Uterus (tissue), 2 donors: ENCODE measurements around the gene RABGGTA.

Experiments used
- CTCF ChIP-seq, 4 experiments: fragments of 200-600 bp in 2 of 4; fragments of 450-650 bp in 2 of 4; sonication (generic) in 2 of 4; IDR thresholded peaks; one replicate each; pipeline ENCODE4 v1.5.1; 2016 to 2019; ENCODE audit warnings: antibody characterized with exemption in 4 of 4, mild to moderate bottlenecking in 2 of 4, moderate library complexity in 1 of 4
- POLR2A ChIP-seq, 2 donors: fragments of 450-650 bp; IDR thresholded peaks; one replicate each; pipeline ENCODE4 v1.6.1; 2016; ENCODE audit warnings: antibody characterized with exemption in 2 of 2, mild to moderate bottlenecking in 1 of 2, moderate library complexity in 1 of 2

- no peak for TF ChIP-seq CTCF (IDR thresholded peaks at IDR 0.05)
- TF ChIP-seq POLR2A (IDR thresholded peaks at IDR 0.05): no peak
These were observed 14.0 kb upstream of the RABGGTA start for GRCh38 chr14:24285351-24285750.
